ENCODE results near the gene FHIT.

DNA sequence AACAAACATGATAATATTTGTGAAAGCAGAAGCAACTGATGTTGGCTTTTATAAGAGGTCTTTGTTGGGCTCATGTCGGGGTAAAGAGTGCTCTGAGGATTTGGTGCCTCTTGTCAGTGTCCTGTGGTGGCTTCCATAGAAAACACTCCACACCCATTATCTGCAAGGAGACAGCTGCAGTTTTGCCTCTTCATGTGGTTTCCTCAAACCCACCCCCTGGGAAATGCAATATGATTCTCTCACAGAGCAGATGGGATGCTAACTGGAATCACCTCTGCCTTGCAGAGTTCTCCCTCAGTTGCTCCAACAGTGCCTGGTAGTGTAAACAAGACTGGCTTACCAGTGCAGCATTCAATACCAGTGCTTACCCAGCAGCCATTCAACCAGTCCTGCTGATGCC is 1430.0 kb downstream of the FHIT start:
- no peak for TF ChIP-seq POLR2A (IDR thresholded peaks at IDR 0.05)
- TF ChIP-seq, protein P1, sequence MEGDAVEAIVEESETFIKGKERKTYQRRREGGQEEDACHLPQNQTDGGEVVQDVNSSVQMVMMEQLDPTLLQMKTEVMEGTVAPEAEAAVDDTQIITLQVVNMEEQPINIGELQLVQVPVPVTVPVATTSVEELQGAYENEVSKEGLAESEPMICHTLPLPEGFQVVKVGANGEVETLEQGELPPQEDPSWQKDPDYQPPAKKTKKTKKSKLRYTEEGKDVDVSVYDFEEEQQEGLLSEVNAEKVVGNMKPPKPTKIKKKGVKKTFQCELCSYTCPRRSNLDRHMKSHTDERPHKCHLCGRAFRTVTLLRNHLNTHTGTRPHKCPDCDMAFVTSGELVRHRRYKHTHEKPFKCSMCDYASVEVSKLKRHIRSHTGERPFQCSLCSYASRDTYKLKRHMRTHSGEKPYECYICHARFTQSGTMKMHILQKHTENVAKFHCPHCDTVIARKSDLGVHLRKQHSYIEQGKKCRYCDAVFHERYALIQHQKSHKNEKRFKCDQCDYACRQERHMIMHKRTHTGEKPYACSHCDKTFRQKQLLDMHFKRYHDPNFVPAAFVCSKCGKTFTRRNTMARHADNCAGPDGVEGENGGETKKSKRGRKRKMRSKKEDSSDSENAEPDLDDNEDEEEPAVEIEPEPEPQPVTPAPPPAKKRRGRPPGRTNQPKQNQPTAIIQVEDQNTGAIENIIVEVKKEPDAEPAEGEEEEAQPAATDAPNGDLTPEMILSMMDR (IDR thresholded peaks at IDR 0.05), result no peak
